Peyer's patch (tissue), 4 donors: ENCODE results near the gene FRMD4A. TPM values are rescaled to one million over a fixed set of nuclear protein-coding genes. Genes with fewer than 3 reads are reported as not detected.
A peak's percentile ranks its signal among the peaks of the same experiment; 100 is the strongest.

Source experiments
- DNase-seq, 3 donors: peaks; one replicate each; pipeline ENCODE4 v3.0.0-alpha.2; 2017 to 2019
- H3K27ac ChIP-seq, 4 donors: fragments of 200-600 bp; sonication (generic); one replicate each; pipeline ENCODE4 v1.5.1; 2016 to 2019
- H3K27me3 ChIP-seq, 2 donors: fragments of 200-600 bp; sonication (generic); one replicate each; pipeline ENCODE4 v1.5.1; 2019
- H3K36me3 ChIP-seq, 3 donors: fragments of 200-600 bp; sonication (generic); one replicate each; pipeline ENCODE4 v1.5.1; 2016 to 2019
- H3K4me1 ChIP-seq, 4 donors: fragments of 200-600 bp; sonication (generic); one replicate each; pipeline ENCODE4 v1.5.1; 2016 to 2019
- H3K4me3 ChIP-seq, 4 donors: fragments of 200-600 bp; sonication (generic); 1 replicate in 3 of 4; 2 replicates in 1 of 4; pipeline ENCODE4 v1.5.1; 2016 to 2019; ENCODE audit warnings: mild to moderate bottlenecking in 1 of 4
- H3K9me3 ChIP-seq, 4 donors: fragments of 200-600 bp; sonication (generic); one replicate each; pipeline ENCODE4 v1.5.1; 2016 to 2019; ENCODE audit warnings: mild to moderate bottlenecking in 1 of 4
- CTCF ChIP-seq, 6 experiments: fragments of 450-650 bp in 4 of 6; fragments of 200-600 bp in 2 of 6; sonication (generic) in 1 of 6; IDR thresholded peaks; one replicate each; pipeline ENCODE4 v1.5.1; 2017 to 2019; ENCODE audit warnings: antibody characterized with exemption in 6 of 6, mild to moderate bottlenecking in 3 of 6, moderate library complexity in 1 of 6
- POLR2A ChIP-seq, 2 donors: fragments of 450-650 bp; IDR thresholded peaks; one replicate each; pipeline ENCODE4 v1.5.1; 2017; ENCODE audit warnings: antibody characterized with exemption in 2 of 2, mild to moderate bottlenecking in 2 of 2, moderate library complexity in 2 of 2
- total RNA-seq, 4 donors: library from RNA; depleted of rRNA; stranded (reverse); fragments of >200 nt; gene quantifications; one replicate each; pipeline ENCODE4 v1.1.0, GENCODE V29; 2016

The FRMD4A gene
- total RNA-seq, 4 donors from 2014 or later, result 3.0 to 47.9 (median 5.9) TPM

DNA sequence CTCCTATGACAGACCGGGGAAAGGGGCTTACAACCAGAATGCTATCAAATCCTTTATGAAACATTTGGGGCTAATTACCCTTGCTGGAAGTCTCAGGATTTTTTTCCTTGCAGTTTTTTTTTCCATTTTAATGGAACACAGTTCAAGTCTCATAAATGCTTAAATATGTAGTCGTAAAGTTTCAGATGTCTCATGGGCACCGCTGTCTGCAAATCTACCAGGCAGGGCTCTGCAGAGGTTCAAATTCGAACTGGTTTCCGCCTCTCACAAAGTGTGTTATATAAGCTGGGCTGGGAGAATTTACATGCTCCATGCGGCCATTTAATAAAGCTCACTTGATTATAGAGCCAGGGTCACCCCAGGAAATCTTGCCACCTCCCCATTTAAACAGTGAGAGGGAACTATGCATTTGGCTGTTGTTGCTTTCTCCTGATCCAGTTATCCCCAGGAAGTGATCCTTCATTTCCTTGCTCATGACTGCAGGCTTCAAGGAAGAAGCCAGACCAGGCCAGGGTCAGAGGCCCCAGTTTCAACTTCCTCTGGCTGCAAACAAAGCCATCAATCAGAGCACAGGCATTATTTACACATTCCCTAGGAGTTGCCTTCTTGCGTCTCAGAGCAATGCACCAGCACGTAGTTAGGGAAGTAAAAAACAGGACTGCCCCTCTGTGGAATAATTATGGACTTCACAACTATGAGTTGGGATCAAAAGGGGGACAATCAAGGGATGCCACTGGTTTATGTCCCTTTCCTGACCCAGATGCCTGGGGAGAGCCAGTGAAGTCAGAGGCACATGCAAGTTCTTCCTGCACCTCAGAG is 385.1 kb downstream of the FRMD4A start:
- DNase-seq, result no peak
- Histone ChIP-seq H3K27me3 (no peaks in the 10 kb centered on the region), H3K9me3 (no peaks in the 10 kb centered on the region), H3K36me3 (no peaks in the 10 kb centered on the region), H3K4me3 (no peak overlapping the region), H3K4me1 (peaks cover 0 to 10% (median 0%) of the 10 kb centered on the region in 4 donors), H3K27ac (peak overlapping the region in 2 of 4 donors; percentile 31 to 55)
- TF ChIP-seq POLR2A (IDR thresholded peaks at IDR 0.05), result no peak
- no peak for TF ChIP-seq CTCF (IDR thresholded peaks at IDR 0.05)

DNA sequence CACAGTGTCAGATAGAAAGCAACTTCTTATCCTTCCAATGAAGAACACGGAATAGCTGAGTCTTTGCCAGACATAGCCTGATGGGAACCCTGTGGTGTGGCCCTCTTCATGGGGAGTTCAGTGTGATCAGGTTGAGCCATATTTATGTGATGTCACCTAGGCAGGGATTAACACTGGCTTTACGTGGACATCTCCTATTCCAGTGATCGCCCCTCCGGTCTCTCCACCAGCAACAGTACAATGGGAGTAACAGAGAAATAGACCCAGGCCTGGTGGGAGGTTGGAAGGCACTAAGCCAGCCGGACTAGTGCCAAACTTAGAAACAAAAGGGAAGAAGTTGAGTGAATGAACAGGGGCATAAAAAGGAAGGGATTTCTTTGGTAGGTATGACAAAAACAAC is 385.9 kb downstream of the FRMD4A start:
- peak overlapping the region in 1 of 4 donors; percentile 19 for H3K27ac ChIP-seq
- H3K9me3 ChIP-seq, result no peaks in the 10 kb centered on the region
- peaks cover 0 to 10% (median 0%) of the 10 kb centered on the region in 4 donors for H3K4me1 ChIP-seq
- H3K27me3 ChIP-seq, result no peaks in the 10 kb centered on the region
- no peak for DNase-seq
- TF ChIP-seq POLR2A (IDR thresholded peaks at IDR 0.05) (no peak), CTCF (IDR thresholded peaks at IDR 0.05) (no peak)
- no peak overlapping the region for H3K4me3 ChIP-seq
- no peaks in the 10 kb centered on the region for H3K36me3 ChIP-seq

DNA sequence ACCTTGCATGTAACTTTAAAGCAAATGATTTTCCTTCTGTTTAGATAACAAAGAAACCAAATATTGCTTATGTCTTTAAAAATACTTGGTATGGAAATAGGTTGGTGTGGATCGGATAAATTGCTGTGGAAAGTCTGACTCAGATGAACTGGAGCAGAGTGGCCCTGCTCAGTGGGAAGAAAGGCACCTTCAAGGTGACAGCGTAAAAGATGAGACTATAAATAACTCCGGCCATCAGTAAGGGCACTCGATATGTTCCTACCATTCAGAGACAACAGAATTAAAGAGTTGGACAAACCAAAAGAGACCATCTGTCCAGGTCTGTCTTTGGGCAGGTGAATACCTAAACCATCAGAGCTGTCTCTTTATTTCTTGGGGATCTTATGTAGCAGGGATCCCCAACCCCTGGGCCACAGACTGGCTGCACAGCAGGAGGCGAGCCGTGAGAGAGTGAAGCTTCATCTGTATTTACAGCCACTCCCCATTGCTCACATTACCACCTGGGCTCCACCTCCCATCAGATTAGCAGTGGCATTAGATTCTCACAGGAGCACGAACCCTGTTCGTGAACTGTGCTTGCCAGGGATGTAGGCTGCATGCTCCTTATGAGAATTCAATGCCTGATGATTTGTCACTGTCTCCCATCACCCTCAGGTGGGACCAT is 386.9 kb downstream of the FRMD4A start:
- Histone ChIP-seq H3K4me1 (peaks cover 0 to 10% (median 0%) of the 10 kb centered on the region in 4 donors), H3K27ac (no peak overlapping the region), H3K36me3 (no peaks in the 10 kb centered on the region), H3K4me3 (no peak overlapping the region), H3K27me3 (no peaks in the 10 kb centered on the region), H3K9me3 (no peaks in the 10 kb centered on the region)
- DNase-seq, result no peak
- TF ChIP-seq CTCF (IDR thresholded peaks at IDR 0.05) (no peak), POLR2A (IDR thresholded peaks at IDR 0.05) (no peak)

GRCh38 chr10:13942035-13942434 is 388.7 kb downstream of the FRMD4A start:
- H3K4me1 ChIP-seq, result peaks cover 0 to 10% (median 0%) of the 10 kb centered on the region in 4 donors
- no peaks in the 10 kb centered on the region for H3K9me3 ChIP-seq
- DNase-seq, result no peak
- no peak overlapping the region for H3K4me3 ChIP-seq
- no peaks in the 10 kb centered on the region for H3K36me3 ChIP-seq
- H3K27me3 ChIP-seq, result no peaks in the 10 kb centered on the region
- no peak overlapping the region for H3K27ac ChIP-seq
- TF ChIP-seq CTCF (IDR thresholded peaks at IDR 0.05) (no peak), POLR2A (IDR thresholded peaks at IDR 0.05) (no peak)

DNA sequence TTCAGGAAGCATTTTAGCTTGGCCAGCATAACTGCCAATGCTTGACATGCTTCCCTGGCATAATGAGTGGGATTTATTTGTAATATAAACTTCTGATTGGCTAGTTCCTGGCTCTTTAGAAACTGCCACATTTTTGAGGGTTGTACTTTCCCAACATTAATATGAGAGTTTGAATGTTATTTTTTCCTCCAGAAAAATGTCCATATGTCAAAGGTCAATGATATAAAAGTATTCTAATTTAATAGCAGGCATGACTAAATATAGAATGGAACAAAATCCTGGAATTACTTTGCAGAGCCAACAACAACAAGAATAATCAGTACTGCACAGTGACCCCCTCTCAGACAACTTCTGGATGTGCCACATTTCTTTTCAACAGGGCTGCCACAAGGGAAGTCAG is 391.3 kb downstream of the FRMD4A start:
- Histone ChIP-seq H3K4me3 (no peak overlapping the region), H3K4me1 (no peaks in the 10 kb centered on the region), H3K9me3 (no peaks in the 10 kb centered on the region), H3K27ac (no peak overlapping the region), H3K36me3 (no peaks in the 10 kb centered on the region), H3K27me3 (no peaks in the 10 kb centered on the region)
- DNase-seq, result no peak
- TF ChIP-seq CTCF (IDR thresholded peaks at IDR 0.05), result no peak
- TF ChIP-seq POLR2A (IDR thresholded peaks at IDR 0.05), result no peak
